Measurements from ENCODE around the gene TOR2A. TPM values are rescaled to one million over a fixed set of nuclear protein-coding genes. Genes with fewer than 3 reads are reported as not detected.

Gene TOR2A
- total RNA-seq, 4 donors from 2014 or later: 31.4 to 126 (median 48.1) TPM

DNA sequence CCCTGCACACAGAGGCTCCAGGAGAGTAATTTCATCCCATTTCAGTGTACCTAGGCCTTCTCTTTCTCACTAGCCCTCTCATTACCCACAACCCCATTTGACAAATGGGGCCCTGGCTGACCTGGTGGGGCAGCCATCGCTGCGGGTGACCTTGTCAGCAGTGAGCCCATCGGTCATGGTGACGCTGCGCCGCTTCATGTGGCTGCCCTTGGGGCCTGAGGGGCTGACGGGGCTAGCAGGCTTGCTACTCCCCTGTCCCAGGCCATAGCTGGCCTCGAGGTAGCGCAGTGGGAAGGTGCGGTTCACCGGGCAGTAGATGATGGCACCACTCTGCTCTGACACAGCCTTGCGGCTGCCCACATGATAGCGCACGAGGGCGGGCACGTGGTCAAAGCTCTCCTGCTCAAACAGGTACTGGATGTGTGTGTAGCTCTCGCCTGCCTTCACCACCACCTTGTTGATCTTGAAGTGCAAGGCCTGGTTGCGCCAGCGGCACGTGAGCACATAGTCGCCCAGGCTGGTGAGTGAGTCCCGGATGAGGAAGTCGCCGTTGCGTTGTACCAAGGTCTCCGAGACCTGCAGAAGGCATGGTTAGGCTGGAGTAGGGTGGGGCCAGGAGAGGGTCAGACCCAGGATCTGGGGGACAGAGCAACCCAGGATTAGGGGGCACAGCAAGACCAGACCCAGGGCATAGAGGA lies 14.1 kb upstream of the TOR2A start:
- in situ Hi-C loops (cut with MboI; ENCODE audit: low pct_ligation_motif_present in 1 of 4, low pct_unique_long_range_greater_than_20kb in 1 of 4, low sequenced_read_pairs in 3 of 4): loop anchor here in 2 of 4 donors (25.0 kb wide), 2 partner anchors 162 to 237 kb away; no protein-coding TSS in a partner anchor

DNA sequence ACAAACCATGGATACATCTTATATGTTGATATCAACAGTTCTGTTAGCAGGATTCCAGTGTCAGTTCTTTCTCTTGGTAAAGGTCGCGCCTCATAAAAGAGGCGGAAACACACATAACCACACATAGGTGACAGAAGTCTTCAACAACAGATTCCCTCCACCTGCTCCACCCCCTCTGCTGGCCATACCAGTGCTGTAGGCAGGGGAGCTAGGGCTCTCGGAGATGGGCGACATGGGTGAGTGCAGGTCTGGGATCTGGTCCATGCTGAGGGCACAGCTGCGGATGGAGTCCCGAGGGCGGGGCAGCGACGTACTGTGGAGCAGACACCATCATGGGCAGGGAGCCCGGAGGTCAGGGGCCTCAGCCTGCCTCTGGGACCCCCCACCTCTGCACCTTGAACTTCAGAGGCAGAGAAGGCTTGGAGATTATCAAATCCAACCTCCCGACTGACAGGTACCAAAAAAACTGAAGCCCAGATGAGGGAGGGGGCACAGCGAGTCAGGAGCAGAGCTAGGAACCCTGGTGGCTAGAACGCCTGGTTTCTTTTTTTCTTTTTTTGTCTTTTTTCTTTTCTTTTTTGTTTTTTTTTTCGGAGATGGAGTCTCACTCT lies 12.0 kb upstream of the TOR2A start:
- peaks cover 34% of the 10 kb centered on the region for H3K27me3 ChIP-seq

More for the DNA sequence above, 14.1 kb upstream of the TOR2A start:
- Histone ChIP-seq H3K27ac (no peak overlapping the region), H3K4me3 (no peak overlapping the region), H3K9me3 (no peaks in the 10 kb centered on the region), H3K4me1 (no peaks in the 10 kb centered on the region), H3K36me3 (no peaks in the 10 kb centered on the region), H3K27me3 (peaks cover 37% of the 10 kb centered on the region)
- intact Hi-C loops (cut with DNase I; ENCODE audit: low total_unique reads): no loop called here
- DNase-seq: no peak
- TF ChIP-seq EP300 (IDR thresholded peaks at IDR 0.05; ENCODE audit: low read depth): no peak
- no peak for TF ChIP-seq POLR2A (IDR thresholded peaks at IDR 0.05)
- TF ChIP-seq, protein P1, sequence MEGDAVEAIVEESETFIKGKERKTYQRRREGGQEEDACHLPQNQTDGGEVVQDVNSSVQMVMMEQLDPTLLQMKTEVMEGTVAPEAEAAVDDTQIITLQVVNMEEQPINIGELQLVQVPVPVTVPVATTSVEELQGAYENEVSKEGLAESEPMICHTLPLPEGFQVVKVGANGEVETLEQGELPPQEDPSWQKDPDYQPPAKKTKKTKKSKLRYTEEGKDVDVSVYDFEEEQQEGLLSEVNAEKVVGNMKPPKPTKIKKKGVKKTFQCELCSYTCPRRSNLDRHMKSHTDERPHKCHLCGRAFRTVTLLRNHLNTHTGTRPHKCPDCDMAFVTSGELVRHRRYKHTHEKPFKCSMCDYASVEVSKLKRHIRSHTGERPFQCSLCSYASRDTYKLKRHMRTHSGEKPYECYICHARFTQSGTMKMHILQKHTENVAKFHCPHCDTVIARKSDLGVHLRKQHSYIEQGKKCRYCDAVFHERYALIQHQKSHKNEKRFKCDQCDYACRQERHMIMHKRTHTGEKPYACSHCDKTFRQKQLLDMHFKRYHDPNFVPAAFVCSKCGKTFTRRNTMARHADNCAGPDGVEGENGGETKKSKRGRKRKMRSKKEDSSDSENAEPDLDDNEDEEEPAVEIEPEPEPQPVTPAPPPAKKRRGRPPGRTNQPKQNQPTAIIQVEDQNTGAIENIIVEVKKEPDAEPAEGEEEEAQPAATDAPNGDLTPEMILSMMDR (IDR thresholded peaks at IDR 0.05): no peak
- no peak for TF ChIP-seq POLR2AphosphoS5 (IDR thresholded peaks at IDR 0.05)
- 96% methylated on average over 26 of the region's 26 CpGs; no CpG with 5 or more reads in 1 of the 2 donors for WGBS, 2 donors (ENCODE audit: low coverage in 1 of 2)

DNA sequence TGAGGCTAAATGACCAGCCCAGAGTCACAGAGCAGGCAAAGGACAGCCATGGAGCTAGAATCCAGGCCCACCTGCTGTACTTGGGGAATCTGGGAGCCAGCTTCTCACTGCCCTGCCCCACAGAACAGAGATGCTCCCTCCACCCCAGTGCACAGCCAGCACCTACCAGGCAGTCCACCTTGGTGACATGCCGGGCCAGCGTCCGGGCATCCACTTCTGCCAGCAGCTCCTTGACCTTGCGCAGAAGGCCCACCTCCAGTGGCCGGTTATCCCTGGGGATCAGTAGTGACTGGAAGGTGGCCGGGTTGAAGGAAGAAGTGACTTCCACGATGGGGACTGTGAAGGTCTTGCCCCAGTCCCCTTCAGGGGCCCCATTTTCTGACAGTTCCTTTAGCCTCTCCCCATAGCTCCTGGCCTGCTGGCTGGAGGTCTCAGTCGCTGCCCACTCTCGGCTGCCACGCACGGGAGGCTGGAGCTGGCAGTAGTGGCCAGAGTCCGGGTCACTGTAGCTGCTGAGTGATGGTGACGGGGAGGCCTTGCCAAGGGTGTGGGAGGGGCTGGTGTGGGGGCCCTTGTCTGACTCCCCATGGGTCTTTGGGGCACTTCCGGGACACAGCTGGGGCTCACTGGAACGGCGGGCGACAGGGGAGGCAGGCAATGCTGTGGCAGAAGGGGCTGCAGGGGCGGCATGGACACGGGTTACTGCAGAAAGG lies 9.5 kb upstream of the TOR2A start:
- Histone ChIP-seq H3K4me3 (no peak overlapping the region), H3K9me3 (no peaks in the 10 kb centered on the region), H3K27me3 (peaks cover 34% of the 10 kb centered on the region), H3K4me1 (peaks cover 0 to 11% (median 9%) of the 10 kb centered on the region in 4 donors), H3K27ac (no peak overlapping the region), H3K36me3 (no peaks in the 10 kb centered on the region)
- intact Hi-C loops (cut with DNase I; ENCODE audit: low total_unique reads) (no loop called here), in situ Hi-C loops (cut with MboI; ENCODE audit: low pct_ligation_motif_present in 1 of 4, low pct_unique_long_range_greater_than_20kb in 1 of 4, low sequenced_read_pairs in 3 of 4) (loop anchor here in 2 of 4 donors (25.0 kb wide), 2 partner anchors 157 to 232 kb away; no protein-coding TSS in a partner anchor)
- no peak for DNase-seq
- 88% methylated on average over 19 of the region's 19 CpGs; no CpG with 5 or more reads in 1 of the 2 donors for WGBS, 2 donors (ENCODE audit: low coverage in 1 of 2)
- TF ChIP-seq POLR2A (IDR thresholded peaks at IDR 0.05) (no peak), EP300 (IDR thresholded peaks at IDR 0.05; ENCODE audit: low read depth) (no peak), POLR2AphosphoS5 (IDR thresholded peaks at IDR 0.05) (no peak)
- TF ChIP-seq, protein P1 (IDR thresholded peaks at IDR 0.05): no peak

More for the DNA sequence above, 12.0 kb upstream of the TOR2A start:
- no peak for DNase-seq
- Histone ChIP-seq H3K4me3 (no peak overlapping the region), H3K4me1 (no peaks in the 10 kb centered on the region), H3K9me3 (no peaks in the 10 kb centered on the region), H3K36me3 (no peaks in the 10 kb centered on the region), H3K27ac (no peak overlapping the region)
- TF ChIP-seq POLR2A (IDR thresholded peaks at IDR 0.05) (no peak), POLR2AphosphoS5 (IDR thresholded peaks at IDR 0.05) (no peak), EP300 (IDR thresholded peaks at IDR 0.05; ENCODE audit: low read depth) (no peak)
- TF ChIP-seq, protein P1 (IDR thresholded peaks at IDR 0.05): no peak
- intact Hi-C loops (cut with DNase I; ENCODE audit: low total_unique reads): no loop called here
- 63 to 73% methylated on average over 8 to 15 of the region's 15 CpGs for WGBS, 2 donors (ENCODE audit: low coverage in 1 of 2)
- in situ Hi-C loops (cut with MboI; ENCODE audit: low pct_ligation_motif_present in 1 of 4, low pct_unique_long_range_greater_than_20kb in 1 of 4, low sequenced_read_pairs in 3 of 4): loop anchor here in 2 of 4 donors (25.0 kb wide), 2 partner anchors 160 to 235 kb away; no protein-coding TSS in a partner anchor
